ENCODE measurements around the gene CD2AP. TPM values are rescaled to one million over a fixed set of nuclear protein-coding genes. Genes with fewer than 3 reads are reported as not detected.
A peak's percentile ranks its signal among the peaks of the same experiment; 100 is the strongest.

The CD2AP gene
- total and polyA plus RNA-seq, 2 experiments from 2014 or later: 13.7 to 48.0 TPM

DNA sequence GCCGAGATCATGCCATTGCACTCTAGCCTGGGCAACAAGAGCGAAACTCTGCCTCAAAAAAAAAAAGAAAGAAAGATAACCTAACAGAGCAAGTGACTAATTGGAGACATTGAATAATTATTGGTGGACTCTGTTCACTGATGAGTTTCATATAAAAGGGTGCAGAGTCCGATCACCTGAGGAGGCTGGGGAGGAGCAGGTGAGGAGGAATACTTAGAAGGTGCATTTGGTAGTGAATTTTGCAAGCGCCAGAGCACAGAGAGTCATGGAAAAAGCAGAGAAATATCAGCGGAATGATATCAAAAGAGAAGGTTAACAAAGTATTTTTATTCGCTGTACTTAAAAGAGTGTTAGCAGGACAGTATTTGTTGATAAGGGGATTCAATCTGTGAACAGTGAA, 44.4 kb downstream of the CD2AP start:
- TF ChIP-seq, protein P1, sequence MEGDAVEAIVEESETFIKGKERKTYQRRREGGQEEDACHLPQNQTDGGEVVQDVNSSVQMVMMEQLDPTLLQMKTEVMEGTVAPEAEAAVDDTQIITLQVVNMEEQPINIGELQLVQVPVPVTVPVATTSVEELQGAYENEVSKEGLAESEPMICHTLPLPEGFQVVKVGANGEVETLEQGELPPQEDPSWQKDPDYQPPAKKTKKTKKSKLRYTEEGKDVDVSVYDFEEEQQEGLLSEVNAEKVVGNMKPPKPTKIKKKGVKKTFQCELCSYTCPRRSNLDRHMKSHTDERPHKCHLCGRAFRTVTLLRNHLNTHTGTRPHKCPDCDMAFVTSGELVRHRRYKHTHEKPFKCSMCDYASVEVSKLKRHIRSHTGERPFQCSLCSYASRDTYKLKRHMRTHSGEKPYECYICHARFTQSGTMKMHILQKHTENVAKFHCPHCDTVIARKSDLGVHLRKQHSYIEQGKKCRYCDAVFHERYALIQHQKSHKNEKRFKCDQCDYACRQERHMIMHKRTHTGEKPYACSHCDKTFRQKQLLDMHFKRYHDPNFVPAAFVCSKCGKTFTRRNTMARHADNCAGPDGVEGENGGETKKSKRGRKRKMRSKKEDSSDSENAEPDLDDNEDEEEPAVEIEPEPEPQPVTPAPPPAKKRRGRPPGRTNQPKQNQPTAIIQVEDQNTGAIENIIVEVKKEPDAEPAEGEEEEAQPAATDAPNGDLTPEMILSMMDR (IDR thresholded peaks at IDR 0.05; ENCODE audit: poor library complexity): no peak
- TF ChIP-seq EZH2 (IDR thresholded peaks at IDR 0.05; ENCODE audit: borderline replicate concordance) (no peak), EZH2phosphoT487 (IDR thresholded peaks at IDR 0.05; ENCODE audit: low read depth, severe bottlenecking, unreplicated experiment) (no peak)
- Histone ChIP-seq H3K9me3 (ENCODE audit: low read depth) (no peaks in the 10 kb centered on the region), H3K4me3 (no peak overlapping the region), H3K9me2 (replicated peaks; ENCODE audit: insufficient read depth) (no peaks in the 10 kb centered on the region), H3K27me3 (no peaks in the 10 kb centered on the region), H3K4me2 (no peak overlapping the region), H3K36me3 (replicated peaks; ENCODE audit: insufficient read depth, low read depth) (no peaks in the 10 kb centered on the region), H3K79me2 (peaks cover 98% of the 10 kb centered on the region), H4K20me1 (ENCODE audit: insufficient read depth, poor library complexity, severe bottlenecking) (peaks cover 28% of the 10 kb centered on the region), H2AFZ (no peak overlapping the region), H3K27ac (no peak overlapping the region), H3K4me1 (ENCODE audit: insufficient read depth) (no peaks in the 10 kb centered on the region)
- no peak for DNase-seq (ENCODE audit: low spot score)
- WGBS (ENCODE audit: low lambda C conversion rate, missing lambda C conversion rate): 90% methylated on average over 6 of the region's 6 CpGs

DNA sequence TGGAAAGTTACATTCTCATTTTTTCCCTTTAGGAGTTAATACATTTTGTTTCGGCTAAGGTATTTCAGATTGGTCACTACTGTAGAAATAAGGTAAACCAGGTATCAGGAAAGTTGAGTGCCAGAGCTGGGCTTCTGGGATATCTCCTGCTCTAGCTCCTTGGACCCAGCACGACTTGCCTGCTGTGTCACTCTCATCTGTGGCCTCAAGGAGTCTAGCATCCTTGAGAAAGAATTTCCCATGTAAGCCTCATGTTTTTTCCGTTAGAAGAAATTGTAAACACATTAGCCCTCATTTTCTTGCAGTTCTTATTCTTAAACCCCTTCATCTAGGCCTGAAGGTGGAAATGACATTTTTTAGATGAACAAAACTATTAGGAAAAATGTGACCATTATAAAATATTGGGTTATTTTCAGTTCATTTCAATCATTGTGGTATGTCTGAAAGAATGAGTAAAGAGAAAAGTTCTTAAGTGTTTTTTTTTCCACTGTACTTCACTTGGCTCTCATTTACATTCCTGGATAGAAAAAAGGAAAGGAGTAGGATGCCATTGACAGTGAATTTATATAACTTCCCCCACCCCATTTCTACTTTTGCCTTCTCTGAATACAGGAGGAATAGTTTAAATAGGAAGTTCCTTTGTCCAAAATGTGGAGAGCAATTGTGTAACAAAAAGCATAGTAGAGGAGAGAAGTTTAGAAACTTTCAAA, 46.7 kb downstream of the CD2AP start:
- Histone ChIP-seq H3K4me2 (no peak overlapping the region), H3K36me3 (replicated peaks; ENCODE audit: insufficient read depth, low read depth) (no peaks in the 10 kb centered on the region), H3K9me3 (ENCODE audit: low read depth) (no peaks in the 10 kb centered on the region), H4K20me1 (ENCODE audit: insufficient read depth, poor library complexity, severe bottlenecking) (peaks cover 15% of the 10 kb centered on the region), H2AFZ (no peak overlapping the region), H3K4me3 (no peak overlapping the region), H3K27me3 (no peaks in the 10 kb centered on the region), H3K4me1 (ENCODE audit: insufficient read depth) (no peaks in the 10 kb centered on the region), H3K9me2 (replicated peaks; ENCODE audit: insufficient read depth) (no peaks in the 10 kb centered on the region), H3K27ac (peak overlapping the region; percentile 12), H3K79me2 (peaks cover 95% of the 10 kb centered on the region)
- DNase-seq (ENCODE audit: low spot score): peak; percentile 7
- no peak for TF ChIP-seq EZH2phosphoT487 (IDR thresholded peaks at IDR 0.05; ENCODE audit: low read depth, severe bottlenecking, unreplicated experiment)
- TF ChIP-seq, protein P1 (IDR thresholded peaks at IDR 0.05; ENCODE audit: poor library complexity): no peak
- no peak for TF ChIP-seq EZH2 (IDR thresholded peaks at IDR 0.05; ENCODE audit: borderline replicate concordance)
- 66% methylated on average over 3 of the region's 3 CpGs for WGBS (ENCODE audit: low lambda C conversion rate, missing lambda C conversion rate)

DNA sequence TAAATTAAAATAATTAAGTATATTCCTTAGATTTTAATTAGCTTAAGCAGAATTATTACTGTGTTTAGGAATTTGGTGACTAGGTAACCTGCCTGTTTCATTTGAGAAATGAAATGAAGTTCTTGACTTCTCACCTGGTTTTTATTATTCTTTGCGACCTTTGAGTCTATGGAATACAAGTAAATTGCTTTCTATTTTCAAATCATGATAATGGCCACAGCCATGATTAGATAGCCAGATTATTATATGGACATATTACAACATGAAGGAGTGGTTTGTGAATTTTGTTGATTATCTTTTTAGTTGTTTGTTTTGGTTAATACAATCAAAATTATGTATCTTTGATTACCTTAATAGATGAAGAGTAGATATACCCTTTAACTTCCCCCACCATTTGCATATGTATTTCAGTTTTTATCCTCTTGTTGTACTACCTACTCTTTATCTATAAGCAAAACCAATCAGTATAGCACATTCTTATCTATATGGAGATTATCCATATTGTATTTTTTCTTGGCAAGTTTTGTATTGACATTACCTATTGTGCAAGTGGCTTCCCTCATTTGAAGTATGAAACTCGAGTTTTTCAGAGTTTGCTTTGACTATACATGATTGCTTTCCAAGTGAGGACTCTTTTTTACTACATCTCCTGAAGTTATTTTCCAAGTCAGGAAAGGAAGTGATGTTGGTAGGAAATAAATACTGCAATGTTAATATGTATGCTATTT, 47.9 kb downstream of the CD2AP start:
- Histone ChIP-seq H3K36me3 (replicated peaks; ENCODE audit: insufficient read depth, low read depth) (no peaks in the 10 kb centered on the region), H3K9me2 (replicated peaks; ENCODE audit: insufficient read depth) (no peaks in the 10 kb centered on the region), H3K9me3 (ENCODE audit: low read depth) (no peaks in the 10 kb centered on the region), H4K20me1 (ENCODE audit: insufficient read depth, poor library complexity, severe bottlenecking) (peaks cover 7% of the 10 kb centered on the region), H3K79me2 (peaks cover 96% of the 10 kb centered on the region), H3K4me3 (no peak overlapping the region), H3K27me3 (no peaks in the 10 kb centered on the region), H3K4me1 (ENCODE audit: insufficient read depth) (no peaks in the 10 kb centered on the region), H3K4me2 (peak overlapping the region; percentile 32), H2AFZ (no peak overlapping the region), H3K27ac (peak overlapping the region; percentile 45)
- no peak for TF ChIP-seq EZH2phosphoT487 (IDR thresholded peaks at IDR 0.05; ENCODE audit: low read depth, severe bottlenecking, unreplicated experiment)
- no peak for TF ChIP-seq EZH2 (IDR thresholded peaks at IDR 0.05; ENCODE audit: borderline replicate concordance)
- TF ChIP-seq, protein P1 (IDR thresholded peaks at IDR 0.05; ENCODE audit: poor library complexity): no peak
- WGBS (ENCODE audit: low lambda C conversion rate, missing lambda C conversion rate): 71% methylated on average over 2 of the region's 2 CpGs
- DNase-seq (ENCODE audit: low spot score): no peak
